Medulla oblongata (tissue), 1 donor: Measurements from ENCODE around the gene TMEM229B.

Experiments
- DNase-seq: peaks from one replicate; pipeline ENCODE4 v3.0.0-alpha.2; 2015; ENCODE audit errors: extremely low spot score

Gene TMEM229B

DNA sequence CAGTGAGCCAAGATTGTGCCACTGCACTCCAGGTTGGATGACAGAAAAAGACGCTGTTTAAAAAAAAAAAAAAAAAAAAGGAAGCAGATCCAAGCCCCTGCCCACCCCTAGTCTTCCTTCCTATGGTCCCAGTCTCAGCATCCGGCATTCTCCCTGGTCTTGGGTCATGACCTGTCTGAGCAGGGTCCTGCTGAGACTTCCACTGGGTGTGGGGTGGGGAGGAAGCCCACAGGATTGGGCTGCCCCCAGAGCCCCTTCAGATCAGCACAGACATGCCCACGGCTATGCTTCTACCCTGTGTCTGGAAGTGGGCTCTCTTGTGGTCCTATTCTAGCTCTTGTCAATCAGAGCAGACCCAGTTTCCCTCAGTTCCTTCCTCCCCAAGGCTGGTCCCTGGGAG lies 64.0 kb downstream of the TMEM229B start:
- DNase-seq: no peak

DNA sequence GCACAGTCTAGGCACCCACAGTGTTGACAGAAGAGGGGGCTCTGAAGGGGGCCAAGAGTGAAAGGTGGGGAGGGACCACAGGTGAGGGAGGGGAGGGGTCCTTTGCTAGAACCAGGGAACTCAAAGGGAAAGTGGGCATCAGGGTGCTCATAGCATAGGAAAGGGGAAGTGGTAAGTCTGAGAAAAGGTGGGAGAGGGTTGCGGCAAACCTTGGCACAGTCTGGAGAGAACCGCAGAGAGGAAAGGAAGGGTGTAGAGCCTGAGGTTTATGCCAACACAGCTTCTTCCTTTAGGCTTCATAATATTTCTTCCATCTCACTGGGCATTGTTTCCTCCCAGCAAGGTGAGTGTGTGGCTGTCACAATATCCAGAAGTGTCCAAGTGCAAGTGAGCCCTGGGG lies 65.1 kb downstream of the TMEM229B start:
- no peak for DNase-seq

DNA sequence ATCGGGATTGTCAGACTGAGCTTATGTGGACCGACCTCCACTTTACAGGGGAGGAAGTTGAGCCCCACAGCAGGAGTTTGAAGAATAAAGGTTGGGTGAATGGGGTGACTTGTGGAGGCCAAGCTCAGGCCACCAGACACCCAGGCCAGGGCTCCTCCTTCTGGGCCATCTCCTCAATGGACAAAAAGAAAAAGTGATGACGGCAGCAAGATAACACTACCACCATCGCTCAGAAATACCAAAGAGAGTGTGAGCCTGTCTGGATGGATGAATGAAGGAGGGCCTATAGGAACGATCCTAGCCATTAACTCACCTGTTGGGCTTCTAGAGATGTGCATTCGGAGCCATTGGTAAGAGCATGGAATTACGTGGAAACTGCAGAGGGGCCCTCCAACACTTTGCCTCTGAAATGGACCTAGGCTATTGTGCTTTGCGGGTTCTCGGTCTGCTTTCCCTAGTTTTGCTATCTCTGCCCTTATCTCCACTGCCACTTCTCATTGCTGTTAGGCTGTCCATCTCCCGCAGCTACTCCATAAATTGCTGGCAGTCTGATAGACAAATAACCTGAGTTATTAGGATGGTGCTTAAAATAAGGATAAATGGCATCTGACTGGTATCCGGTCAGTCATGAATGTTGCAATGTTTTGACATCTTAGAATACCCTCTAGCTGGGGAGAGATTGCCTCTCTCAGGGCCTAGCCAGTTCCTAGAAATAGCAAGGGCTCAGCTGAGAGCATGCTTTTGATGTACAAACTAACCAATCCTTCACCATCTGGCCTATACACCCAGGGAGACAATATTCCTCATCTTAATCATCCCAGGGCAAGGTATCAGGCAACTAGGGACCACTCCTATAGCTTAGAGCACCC lies 66.9 kb downstream of the TMEM229B start:
- no peak for DNase-seq
